A204.1 (cell line): ENCODE results near the gene CAPZA2.

Source experiments
- FAIRE-seq: peaks from 2 replicates; lab custom pipeline; 2012; peaks lifted over from hg19 to GRCh38; lab: Jason Lieb, UNC

Gene CAPZA2

GRCh38 chr7:116862951-116863670, 724 bp downstream of the CAPZA2 start:
- no peak for FAIRE-seq

GRCh38 chr7:116863936-116864500, 1.6 kb downstream of the CAPZA2 start:
- FAIRE-seq: no peak

GRCh38 chr7:116871061-116871700, 8.8 kb downstream of the CAPZA2 start:
- FAIRE-seq: no peak

- peak; percentile 23 for FAIRE-seq
Measured at GRCh38 chr7:116872026-116872425, 9.6 kb downstream of the CAPZA2 start.

GRCh38 chr7:116873619-116874018, 11.2 kb downstream of the CAPZA2 start:
- no peak for FAIRE-seq

- no peak for FAIRE-seq
Measured at GRCh38 chr7:116876664-116877442, 14.5 kb downstream of the CAPZA2 start.

GRCh38 chr7:116877443-116878217, 15.2 kb downstream of the CAPZA2 start:
- no peak for FAIRE-seq

GRCh38 chr7:116884691-116885090, 22.3 kb downstream of the CAPZA2 start:
- no peak for FAIRE-seq

- FAIRE-seq: no peak
Measured at GRCh38 chr7:116885724-116886123, 23.3 kb downstream of the CAPZA2 start.

- FAIRE-seq: no peak
Measured at GRCh38 chr7:116886543-116887156, 24.3 kb downstream of the CAPZA2 start.

- peak; percentile 23 for FAIRE-seq
Measured at GRCh38 chr7:116888895-116889294, 26.5 kb downstream of the CAPZA2 start.

GRCh38 chr7:116895849-116896248, 33.5 kb downstream of the CAPZA2 start:
- no peak for FAIRE-seq

GRCh38 chr7:116897661-116898060, 35.3 kb downstream of the CAPZA2 start:
- no peak for FAIRE-seq

GRCh38 chr7:116899308-116899707, 36.9 kb downstream of the CAPZA2 start:
- FAIRE-seq: no peak

GRCh38 chr7:116901143-116901542, 38.8 kb downstream of the CAPZA2 start:
- FAIRE-seq: no peak

GRCh38 chr7:116902867-116903266, 40.5 kb downstream of the CAPZA2 start:
- no peak for FAIRE-seq

GRCh38 chr7:116906391-116906790, 44.0 kb downstream of the CAPZA2 start:
- FAIRE-seq: no peak

GRCh38 chr7:116910383-116910782, 48.0 kb downstream of the CAPZA2 start:
- FAIRE-seq: no peak

- FAIRE-seq: no peak
Measured at GRCh38 chr7:116911801-116912200, 49.4 kb downstream of the CAPZA2 start.

GRCh38 chr7:116912269-116912909, 50.0 kb downstream of the CAPZA2 start:
- FAIRE-seq: no peak

GRCh38 chr7:116918704-116919103, 56.3 kb downstream of the CAPZA2 start:
- peak; percentile 14 for FAIRE-seq
